GM12864 (cell line): ENCODE measurements around the gene SOX10.
"Not testable (repeated sequence)": the region's sequence is repeated elsewhere in the genome, so short reads cannot be mapped to it uniquely, and the experiment has no call there.

Source experiments
- DNase-seq: peaks from one replicate; pipeline ENCODE4 v3.0.0-alpha.2; 2011; ENCODE audit warnings: low read depth
- H3K4me3 ChIP-seq: 2 replicates; pipeline ENCODE4 v1.5.1; 2011; ENCODE audit warnings: mild to moderate bottlenecking, low read depth, low read length, control low read depth
- TF ChIP-seq, protein P1 (sequence below): IDR thresholded peaks from 2 replicates; pipeline ENCODE4 v1.5.1; 2011; ENCODE audit warnings: low read depth, mild to moderate bottlenecking, moderate library complexity, low read length, control low read depth, inconsistent platforms; ENCODE audit errors: missing control alignments

SOX10 gene

DNA sequence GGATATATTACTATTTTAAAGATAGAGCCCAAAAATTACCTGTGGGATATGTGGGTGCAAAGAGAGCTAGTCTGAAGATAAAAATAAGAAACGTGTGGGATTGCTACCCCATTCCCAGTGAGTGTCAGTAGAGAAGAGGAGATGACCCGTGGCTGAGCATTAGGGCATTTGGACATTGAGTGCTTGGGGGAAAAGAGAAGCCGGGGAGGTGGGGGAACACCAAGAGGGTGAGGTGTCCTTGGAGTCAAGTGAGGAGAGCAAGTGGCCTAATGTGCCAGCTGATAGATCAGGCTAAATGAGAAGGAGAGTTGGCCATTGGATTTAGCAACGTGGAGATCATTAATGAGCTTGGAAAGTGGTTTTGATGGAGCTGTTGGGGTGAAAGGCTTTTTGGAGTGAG is 29.7 kb downstream of the SOX10 start:
- no peak for DNase-seq
- TF ChIP-seq, protein P1, sequence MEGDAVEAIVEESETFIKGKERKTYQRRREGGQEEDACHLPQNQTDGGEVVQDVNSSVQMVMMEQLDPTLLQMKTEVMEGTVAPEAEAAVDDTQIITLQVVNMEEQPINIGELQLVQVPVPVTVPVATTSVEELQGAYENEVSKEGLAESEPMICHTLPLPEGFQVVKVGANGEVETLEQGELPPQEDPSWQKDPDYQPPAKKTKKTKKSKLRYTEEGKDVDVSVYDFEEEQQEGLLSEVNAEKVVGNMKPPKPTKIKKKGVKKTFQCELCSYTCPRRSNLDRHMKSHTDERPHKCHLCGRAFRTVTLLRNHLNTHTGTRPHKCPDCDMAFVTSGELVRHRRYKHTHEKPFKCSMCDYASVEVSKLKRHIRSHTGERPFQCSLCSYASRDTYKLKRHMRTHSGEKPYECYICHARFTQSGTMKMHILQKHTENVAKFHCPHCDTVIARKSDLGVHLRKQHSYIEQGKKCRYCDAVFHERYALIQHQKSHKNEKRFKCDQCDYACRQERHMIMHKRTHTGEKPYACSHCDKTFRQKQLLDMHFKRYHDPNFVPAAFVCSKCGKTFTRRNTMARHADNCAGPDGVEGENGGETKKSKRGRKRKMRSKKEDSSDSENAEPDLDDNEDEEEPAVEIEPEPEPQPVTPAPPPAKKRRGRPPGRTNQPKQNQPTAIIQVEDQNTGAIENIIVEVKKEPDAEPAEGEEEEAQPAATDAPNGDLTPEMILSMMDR = no peak
- peak overlapping the region; percentile 81; the same call in 1 of the 2 replicates for H3K4me3 ChIP-seq

DNA sequence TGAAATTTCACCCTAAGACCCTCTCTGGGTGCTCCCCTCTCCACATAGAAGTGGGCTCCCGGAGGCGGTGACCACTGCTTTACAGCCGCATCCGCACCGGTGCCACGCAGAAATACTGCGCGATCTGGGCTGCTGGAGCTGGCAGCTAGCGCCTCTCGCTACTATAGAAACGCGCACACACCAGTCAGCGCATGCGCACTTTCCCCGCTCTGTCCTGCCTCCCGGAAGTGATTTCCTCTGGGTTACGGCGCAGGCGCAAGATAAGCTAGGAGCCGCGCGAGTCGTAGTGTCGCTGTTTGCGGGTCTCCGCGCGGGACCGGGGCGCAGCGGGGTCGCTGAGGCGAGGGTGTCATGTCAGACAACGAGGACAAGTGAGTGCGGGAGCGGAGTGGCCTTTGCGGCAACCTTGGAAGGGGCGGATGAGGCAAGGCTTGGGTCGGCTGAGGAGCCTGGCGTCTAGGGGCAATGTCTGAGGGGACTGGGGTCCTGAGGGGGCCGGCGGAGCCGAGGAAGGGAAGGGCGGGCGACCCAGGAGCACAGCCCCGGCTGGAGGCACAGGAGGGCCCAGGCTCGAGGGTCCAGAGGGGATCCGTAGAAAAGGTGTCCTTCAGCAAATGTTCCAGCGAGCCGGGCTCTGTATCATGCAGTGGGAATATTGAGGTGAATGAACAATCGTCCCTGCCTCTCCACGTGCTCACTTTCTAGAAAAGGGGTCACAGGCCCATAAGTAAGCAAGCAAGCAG is 30.7 kb downstream of the SOX10 start, which contains the start of the genes C22orf23 and POLR2F:
C22orf23 (minus strand) TSS at position 165 of the 743 bp plus-strand sequence. CDS start 452 bp downstream, outside the sequence.
POLR2F (plus strand) TSS at position 263 of the 743 bp plus-strand sequence; CDS start at position 352, 89 bp downstream.
- TF ChIP-seq, protein P1 = no peak
- peak within 1 kb of the TSS; percentile 81 for H3K4me3 ChIP-seq

DNA sequence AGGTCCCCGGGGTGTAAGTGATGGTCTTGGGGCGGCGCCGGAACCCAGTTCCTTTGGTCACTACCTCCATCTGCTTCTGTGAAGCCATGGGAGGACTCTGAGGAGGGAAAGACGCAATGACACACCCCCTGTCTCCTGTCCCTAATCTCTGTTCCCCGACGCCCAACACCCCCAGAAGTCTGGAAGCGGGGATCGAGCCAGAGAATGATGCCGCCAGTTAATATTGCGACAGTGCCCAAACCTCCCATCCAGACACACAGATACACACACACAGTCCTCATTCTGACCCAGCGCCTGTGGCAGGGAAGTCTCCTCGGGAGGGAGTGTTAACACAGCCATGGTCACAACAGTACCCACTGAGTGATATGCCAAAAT is 31.3 kb downstream of the SOX10 start:
- TF ChIP-seq, protein P1 = no peak
- no peak for DNase-seq
- peak overlapping the region; percentile 81 for H3K4me3 ChIP-seq

More for the DNA sequence above, 30.7 kb downstream of the SOX10 start, which contains the start of the genes C22orf23 and POLR2F:
- DNase-seq = peak; percentile 86

DNA sequence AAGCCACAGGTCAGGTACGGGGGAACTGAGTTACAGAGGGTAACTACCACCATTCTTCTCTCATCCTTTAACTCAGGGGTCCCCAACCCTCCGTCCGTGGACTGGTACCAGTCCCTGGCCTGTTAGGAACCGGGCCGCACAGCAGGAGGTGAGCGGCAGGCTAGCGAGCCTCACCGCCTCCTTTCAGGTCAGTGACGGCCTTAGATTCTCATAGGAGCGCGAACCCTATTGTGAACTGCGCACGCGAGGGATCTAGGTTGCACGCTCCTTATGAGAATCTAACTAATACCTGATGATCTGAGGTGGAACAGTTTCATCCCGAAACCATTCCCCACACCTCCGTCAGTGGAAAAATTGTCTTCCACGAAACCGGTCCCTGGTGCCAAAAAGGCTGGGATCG is 31.7 kb downstream of the SOX10 start:
- not testable (repeated sequence) for DNase-seq
- peak overlapping the region; percentile 81 for H3K4me3 ChIP-seq

DNA sequence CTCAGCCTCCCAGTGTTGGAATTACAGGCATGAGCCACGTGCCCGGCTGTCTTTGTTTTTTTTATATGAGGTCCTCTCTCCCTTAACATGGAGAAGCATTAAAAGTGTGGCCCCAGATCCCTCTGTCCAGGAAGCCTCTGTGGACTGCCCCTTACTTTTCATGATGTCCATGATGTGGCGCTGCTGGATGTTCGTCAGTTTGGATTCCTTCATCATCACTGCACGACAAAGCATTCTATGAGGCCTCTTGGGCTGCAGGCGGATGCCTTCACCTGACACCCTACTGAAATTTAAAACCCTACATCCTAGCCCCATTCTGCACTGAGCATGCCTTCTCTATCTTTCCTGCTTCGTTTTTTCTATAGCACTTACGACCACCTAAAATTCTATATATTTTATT is 33.0 kb downstream of the SOX10 start:
- no peak overlapping the region for H3K4me3 ChIP-seq
- no peak for DNase-seq
- TF ChIP-seq, protein P1 = no peak

DNA sequence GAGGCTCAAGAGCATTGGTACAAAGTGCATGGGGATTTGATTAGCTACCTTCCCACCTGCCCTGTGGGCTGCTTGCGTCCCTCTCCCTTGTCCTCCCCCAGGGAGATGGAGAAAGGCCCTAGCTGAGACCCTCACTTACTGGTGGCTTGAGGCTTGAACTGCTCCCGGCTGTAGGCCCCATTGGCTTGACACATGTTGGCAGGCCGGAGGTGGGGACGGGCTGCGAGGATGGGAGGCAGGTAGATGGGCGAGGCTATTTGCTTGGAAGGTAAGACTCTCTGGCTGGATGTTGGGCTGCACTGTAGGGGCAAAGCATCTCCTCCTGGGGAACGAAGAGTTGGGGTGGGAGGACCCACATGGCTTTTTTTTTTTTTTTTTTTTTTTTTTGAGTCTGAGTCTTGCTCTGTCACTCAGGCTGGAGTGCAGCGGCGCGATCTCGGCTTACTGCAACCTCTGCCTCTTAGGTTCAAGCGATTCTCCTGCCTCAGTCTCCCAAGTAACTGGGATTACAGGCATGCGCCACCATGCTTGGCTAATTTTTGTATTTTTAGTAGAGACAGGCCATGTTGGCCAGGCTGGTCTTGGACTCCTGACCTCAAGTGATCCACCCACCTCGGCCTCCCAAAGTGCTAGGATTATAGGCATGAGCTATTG is 37.1 kb downstream of the SOX10 start:
- DNase-seq, H3K4me3 ChIP-seq: not testable (repeated sequence)

DNA sequence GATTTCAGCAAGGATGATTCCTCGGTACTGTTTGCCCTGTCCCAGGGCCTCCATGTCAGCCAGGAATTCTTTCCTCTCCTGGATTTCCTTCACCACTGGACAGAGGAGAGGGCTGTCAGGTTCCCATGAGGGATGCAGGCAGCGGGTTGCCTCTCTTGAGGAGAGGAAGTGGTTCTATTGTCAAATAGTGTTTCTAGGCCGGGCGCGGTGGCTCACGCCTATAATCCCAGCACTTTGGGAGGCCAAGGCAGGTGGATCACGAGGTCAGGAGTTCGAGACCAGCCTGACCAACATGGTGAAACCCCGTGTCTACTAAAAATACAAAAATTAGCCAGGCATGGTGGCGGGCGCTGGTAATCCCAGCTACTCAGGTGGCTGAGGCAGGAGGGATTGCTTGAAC is 39.9 kb downstream of the SOX10 start:
- DNase-seq, H3K4me3 ChIP-seq: not testable (repeated sequence)

DNA sequence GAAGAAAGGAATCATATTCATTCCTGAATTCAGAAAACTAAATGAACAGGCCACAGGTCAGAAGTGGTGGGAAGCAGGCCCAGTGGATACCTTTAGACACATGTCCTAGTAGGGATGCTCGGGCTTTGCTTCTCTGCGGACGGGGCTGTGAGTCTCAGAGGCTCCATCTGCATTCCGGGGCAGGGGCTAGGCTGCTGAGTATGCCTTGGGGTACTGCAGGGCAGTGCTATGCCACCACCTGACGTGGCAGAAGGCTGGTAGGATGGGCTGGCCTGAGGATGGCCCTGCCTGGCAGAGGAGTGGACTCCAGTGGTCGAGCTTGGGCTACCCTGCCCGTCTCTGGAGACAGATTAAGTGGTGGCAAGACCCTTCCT is 40.5 kb downstream of the SOX10 start:
- no peak overlapping the region for H3K4me3 ChIP-seq
- TF ChIP-seq, protein P1 = no peak
- DNase-seq = no peak
